ENCODE measurements around the gene FANK1.

The FANK1 gene

DNA sequence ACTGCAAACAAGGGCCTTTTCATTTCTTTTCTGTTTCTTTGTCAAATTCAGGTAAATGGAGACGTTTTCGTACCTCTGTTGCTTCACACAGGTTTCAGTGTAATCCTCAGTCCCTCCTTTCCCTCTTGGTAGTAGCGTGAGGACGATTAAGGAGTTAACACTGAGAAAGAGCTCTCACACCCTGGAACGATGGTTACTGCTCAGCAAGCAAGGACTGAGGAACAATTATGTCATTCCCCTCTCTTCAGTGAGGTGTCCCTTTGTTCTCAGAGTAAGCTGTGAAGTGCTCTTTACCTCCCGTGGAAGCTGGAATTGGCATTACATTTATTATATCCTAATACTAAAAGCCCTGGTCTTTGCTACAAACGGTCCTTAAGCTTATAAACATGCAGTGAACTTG, 95.9 kb downstream of the FANK1 start:
- DNase-seq, result no peak

DNA sequence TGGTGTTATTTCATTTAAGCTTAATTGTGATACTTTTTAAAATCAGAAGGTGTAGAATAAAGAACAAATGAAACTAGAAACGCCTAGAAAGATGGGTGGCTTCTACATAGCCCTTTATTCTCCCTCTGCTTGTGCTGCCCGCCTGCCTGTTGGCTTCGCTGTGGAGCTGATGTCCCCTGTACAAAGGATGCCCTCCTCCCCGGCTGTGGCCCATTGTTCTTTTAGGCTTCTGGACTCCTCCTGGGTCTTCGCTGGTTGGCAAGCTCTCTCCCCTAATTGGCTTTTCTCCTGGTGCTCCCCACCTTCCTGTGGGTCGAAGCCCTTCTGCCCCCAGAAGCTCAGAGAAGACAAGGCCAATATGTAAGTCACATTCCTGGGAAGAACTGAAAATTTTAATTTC, 98.2 kb downstream of the FANK1 start:
- no peak for DNase-seq

- no peak for DNase-seq
Measured at GRCh38 chr10:125995726-125996304, 99.5 kb downstream of the FANK1 start.

- no peak for DNase-seq
Measured at GRCh38 chr10:125997586-125997985, 101.2 kb downstream of the FANK1 start.

DNA sequence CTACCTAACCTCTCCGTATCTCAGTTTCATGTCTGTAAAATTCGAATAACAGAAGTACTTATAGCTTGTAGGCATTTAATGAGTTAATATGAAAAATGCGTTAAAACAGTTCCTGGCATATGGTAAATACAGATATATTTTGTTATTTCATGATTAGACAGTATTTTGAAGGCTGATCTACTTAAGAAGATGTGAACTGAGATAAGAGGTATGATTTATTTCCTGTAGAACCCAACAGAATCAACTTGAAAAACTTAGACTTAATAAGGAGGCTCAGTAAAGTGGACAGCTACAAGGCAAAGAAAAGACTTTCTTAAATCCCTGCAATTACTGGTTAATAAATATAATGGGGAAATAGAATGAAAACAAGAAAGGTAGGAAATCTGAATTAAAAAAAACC, 103.3 kb downstream of the FANK1 start:
- DNase-seq, result no peak

DNA sequence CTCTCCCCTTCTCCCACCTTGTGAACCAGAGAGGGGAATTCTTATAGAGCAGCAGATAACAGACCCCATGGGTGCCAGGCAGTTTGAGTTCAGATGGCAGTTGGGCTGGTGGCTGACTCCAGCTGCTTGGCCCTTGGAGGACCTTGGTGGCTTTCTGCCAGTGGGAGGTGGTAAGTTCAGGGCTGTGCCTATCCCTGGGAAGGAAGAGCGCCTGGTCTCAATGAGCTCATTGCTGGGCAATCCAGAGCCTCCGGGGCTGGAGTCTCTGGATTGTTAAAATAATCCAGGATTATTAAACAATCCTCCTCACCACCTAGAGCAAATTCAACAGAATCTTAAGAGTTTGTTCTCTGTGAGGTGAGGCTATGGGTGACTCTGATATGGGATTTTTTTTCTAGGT, 105.2 kb downstream of the FANK1 start:
- DNase-seq, result no peak

DNA sequence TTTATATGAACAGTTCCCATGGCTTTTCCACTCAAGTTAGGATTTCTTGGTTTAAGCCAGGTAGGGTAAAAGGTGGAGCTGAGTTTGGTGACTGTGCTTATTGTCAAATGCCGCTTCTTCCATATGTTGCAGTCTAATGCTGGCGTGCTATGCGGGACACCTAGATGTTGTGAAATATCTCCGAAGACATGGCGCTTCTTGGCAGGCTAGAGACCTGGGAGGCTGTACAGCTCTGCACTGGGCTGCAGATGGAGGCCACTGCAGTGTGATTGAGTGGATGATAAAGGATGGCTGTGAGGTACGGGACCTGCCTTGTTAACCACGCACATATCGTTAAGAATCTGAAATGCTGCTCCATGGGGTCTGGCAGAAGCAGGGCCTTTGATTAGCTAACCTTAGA, 108.4 kb downstream of the FANK1 start:
- no peak for DNase-seq

DNA sequence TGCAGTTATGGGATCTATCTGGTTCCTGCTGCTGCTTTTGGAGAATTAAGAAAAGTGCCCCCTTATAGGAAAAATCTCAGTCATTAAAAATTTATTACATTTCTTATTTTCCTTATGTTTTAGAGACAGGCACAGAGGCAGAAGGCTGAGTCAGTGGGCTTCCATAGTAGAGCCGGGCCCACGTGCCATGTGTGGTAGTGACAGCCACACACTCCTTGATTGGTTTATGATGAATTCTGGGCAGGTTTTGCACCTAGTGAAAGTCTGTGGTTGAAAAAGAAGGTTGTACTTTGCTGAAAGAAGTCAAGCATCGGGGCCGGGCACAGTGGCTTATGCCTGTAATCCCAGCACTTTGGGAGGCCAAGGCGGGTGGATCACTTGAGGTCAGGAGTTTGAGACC, 109.9 kb downstream of the FANK1 start:
- DNase-seq, result no peak

DNA sequence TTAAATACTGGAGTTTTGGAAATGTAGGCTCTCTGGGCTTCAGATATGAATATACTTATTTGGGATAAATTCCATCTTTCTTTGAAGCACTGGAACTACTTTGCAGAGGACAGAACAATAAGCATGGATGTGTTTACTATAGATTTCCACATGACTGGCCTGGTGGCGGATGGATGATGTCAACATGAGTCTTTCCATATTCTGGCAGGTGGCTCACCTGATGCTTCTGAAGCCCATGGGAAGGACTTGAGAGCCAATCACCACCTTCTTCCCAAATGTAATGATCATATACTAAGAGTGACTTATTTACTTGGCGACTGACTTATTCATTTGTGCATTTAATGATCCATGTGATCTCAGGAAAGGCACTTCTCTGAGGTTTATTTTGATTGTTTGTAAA, 110.5 kb downstream of the FANK1 start:
- no peak for DNase-seq

GRCh38 chr10:126009650-126010049, 113.3 kb downstream of the FANK1 start:
- DNase-seq, result peak; percentile 62

DNA sequence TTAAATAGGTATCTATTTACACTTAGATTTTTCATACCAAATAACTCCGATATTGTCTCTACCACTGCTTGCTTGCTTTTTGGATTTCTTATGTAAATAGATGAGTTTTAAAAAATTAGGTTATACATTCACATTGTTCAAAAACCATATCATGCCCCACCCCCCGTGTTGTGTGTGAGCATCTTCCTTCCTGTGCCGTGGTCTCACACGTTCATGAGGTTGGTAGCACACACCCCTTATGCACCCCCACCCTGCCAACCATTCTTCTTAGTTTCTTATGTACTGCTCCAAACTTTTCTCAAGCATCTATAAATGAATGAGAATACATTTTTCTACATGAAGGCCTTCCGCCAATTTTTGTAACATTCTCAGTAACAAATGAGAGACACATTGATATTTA, 115.6 kb downstream of the FANK1 start:
- no peak for DNase-seq

- DNase-seq, result no peak
Measured at GRCh38 chr10:126012485-126012884, 116.1 kb downstream of the FANK1 start.

- peak; percentile 78 for DNase-seq
Measured at GRCh38 chr10:126013489-126014281, 117.3 kb downstream of the FANK1 start.

GRCh38 chr10:126014309-126014708, 117.9 kb downstream of the FANK1 start:
- DNase-seq, result peak; percentile 76

- DNase-seq, result no peak
Measured at GRCh38 chr10:126015413-126015812, 119.0 kb downstream of the FANK1 start.

- DNase-seq, result no peak
Measured at GRCh38 chr10:126016156-126016805, 119.9 kb downstream of the FANK1 start.

DNA sequence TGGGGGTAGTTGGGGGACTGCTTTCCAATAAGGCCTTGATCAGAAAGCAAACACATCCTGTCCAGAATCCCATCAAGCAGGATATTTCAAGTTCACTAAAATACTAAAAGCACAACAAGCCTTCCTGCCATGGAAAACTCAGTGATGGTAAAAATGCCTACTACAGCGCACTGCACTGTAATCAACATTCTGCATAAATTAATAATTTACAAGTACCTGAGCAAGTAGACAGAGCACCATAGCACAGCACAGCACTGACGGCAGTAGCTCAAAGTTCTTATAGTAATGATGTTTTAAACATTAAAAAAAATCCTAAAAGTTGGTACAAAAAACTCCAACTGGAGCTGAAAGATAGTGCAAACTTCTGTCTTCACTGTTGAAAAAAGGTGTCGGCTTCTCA, 120.5 kb downstream of the FANK1 start:
- DNase-seq, result no peak

GRCh38 chr10:126017961-126018560, 121.7 kb downstream of the FANK1 start:
- DNase-seq, result no peak

DNA sequence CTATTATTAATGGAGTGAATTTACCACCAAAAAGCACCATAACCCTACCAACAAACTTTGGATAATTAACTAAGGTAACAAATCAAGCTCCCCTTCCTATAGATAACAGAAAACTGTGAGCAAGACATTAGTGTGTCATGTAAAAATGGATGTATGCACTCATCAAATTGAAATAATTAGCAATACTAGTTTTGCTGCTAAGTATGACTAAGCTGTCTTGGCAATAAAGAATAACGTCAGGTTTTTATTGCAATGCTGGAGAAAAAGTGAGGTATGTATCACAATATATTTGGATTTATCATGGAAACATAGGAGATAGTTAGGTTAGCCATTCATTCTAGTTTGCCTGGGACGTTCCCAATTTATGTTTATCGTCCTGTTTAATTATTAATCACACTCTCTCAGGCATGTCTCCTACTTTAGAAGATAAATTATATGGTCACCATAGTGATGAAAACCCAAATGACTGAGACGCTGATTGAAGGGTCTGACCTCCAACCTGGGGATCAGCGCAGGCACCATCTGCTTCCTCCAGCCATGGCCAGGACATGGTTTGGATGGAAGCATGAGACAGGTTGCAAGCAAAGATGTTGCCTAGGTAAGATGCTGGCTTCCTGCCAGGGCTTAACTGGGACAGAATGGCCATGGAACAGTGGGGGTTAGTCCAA, 125.6 kb downstream of the FANK1 start:
- DNase-seq, result no peak

GRCh38 chr10:126022841-126023240, 126.5 kb downstream of the FANK1 start:
- no peak for DNase-seq

GRCh38 chr10:126027692-126028091, 131.3 kb downstream of the FANK1 start:
- no peak for DNase-seq

DNA sequence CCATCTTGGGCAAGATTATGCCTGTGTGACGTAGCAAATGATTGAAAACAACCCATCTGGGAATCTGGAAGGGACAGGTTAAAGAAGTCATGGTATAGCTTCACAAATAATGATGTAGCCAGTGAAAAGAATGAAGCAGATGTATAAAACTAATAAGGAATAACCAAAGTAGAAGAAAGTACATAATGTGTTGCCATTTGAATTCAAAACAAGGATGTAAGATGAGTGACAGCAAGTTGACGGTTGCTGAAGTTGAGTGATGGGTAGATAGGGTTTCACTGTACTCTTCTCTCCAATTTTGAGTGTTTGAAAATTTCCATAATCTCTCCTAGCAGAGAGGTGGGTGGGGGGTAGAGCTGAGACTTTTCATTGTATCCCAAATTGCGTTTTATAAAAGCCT, 133.6 kb downstream of the FANK1 start:
- DNase-seq, result no peak

DNA sequence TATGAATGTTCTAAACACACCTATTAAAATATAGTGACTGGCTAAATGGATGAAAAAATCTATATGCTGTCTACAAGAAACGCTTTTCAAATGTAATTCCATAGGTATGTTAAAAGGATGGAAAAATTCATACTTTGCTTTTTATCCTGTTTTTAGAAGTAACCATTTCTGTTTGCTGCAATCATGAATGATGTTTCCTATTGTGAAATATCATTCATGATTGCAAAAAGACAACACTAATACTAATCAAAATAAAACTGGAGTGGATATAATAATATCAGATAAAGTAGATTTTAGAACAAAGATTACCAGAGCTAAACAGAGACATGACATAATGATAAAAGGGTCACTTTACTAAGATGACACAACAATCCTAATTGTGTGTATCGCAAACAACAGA, 138.2 kb downstream of the FANK1 start:
- no peak for DNase-seq
